K562 (cell line): ENCODE results near the gene ITGAL. TPM values are rescaled to one million over a fixed set of nuclear protein-coding genes. Genes with fewer than 3 reads are reported as not detected.

Source experiments
- ARID3A ChIP-seq: IDR thresholded peaks from 2 replicates; pipeline ENCODE4 v1.6.1; 2012; ENCODE audit warnings: low read depth, low read length, improper control_type of control experiment, borderline replicate concordance
- CHCHD3 ChIP-seq: fragments of 250-450 bp; sonication (Bioruptor Pico); IDR thresholded peaks from 2 replicates; pipeline ENCODE4 v2.1.2; 2022; ENCODE audit warnings: mild to moderate bottlenecking
- CHD7 ChIP-seq: fragments of 200-600 bp; sonication (generic); IDR thresholded peaks from one replicate; pipeline ENCODE4 v1.6.1; 2012; ENCODE audit warnings: mild to moderate bottlenecking, low read depth, low read length, inconsistent platforms
- NEUROD1 ChIP-seq: fragments of 150-350 bp; IDR thresholded peaks from 2 replicates; pipeline ENCODE4 v1.6.1; 2014; ENCODE audit warnings: borderline replicate concordance, low read length, low read depth; ENCODE audit not compliant: partially characterized antibody
- POLR3A ChIP-seq: IDR thresholded peaks from 2 replicates; pipeline ENCODE4 v1.6.1; 2011; ENCODE audit warnings: borderline replicate concordance, mild to moderate bottlenecking, moderate library complexity; ENCODE audit not compliant: insufficient read length, insufficient read depth; ENCODE audit errors: extremely low read depth
- RFX1 ChIP-seq: fragments of 450-650 bp; IDR thresholded peaks from 2 replicates; pipeline ENCODE4 v1.6.1; 2016; ENCODE audit warnings: mild to moderate bottlenecking, moderate library complexity
- ZFP1 ChIP-seq: fragments of 450-650 bp; formaldehyde crosslinking; IDR thresholded peaks from 2 replicates; pipeline ENCODE4 v1.4.0; 2020; ENCODE audit warnings: mild to moderate bottlenecking, mixed read lengths
- ZFX ChIP-seq: sonication (generic); formaldehyde crosslinking; IDR thresholded peaks from 2 replicates; pipeline ENCODE4 v1.8.0; 2022; ENCODE audit warnings: mild to moderate bottlenecking, missing genetic modification reagents, moderate library complexity
- ZMIZ1 ChIP-seq, 2 experiments: fragments of 150-350 bp in 1 of 2; IDR thresholded peaks; 2 replicates each; pipeline ENCODE4 v1.6.1; 2012 to 2016; ENCODE audit warnings: low read depth in 2 of 2, low read length in 2 of 2, mild to moderate bottlenecking in 1 of 2, moderate library complexity in 1 of 2
- ZNF324 ChIP-seq: fragments of 250-450 bp; sonication (Bioruptor Pico); IDR thresholded peaks from 2 replicates; pipeline ENCODE4 v1.4.0; 2020; ENCODE audit warnings: mild to moderate bottlenecking
- polyA plus RNA-seq, 8 experiments: library from polyadenylated mRNA; depleted of rRNA in 4 of 8; stranded (reverse) in 5 of 8; unstranded in 3 of 8; fragments of >200 nt; fragmentation: Nextera tagmentation in 2 of 8; fragmentation: Illumina TruSeq in 1 of 8; extraction: Ambion mirVana in 2 of 8; extraction: Trizol in 1 of 8; gene quantifications; 2 replicates each; pipeline versions ENCODE4 v1.2.1 to v1.2.3, GENCODE V29; 2011 to 2014; ENCODE audit warnings: inconsistent platforms in 1 of 8, missing spikeins in 1 of 8
- total RNA-seq, 7 experiments: library from RNA; depleted of rRNA in 6 of 7; stranded (reverse); fragments of >200 nt in 6 of 7; fragmentation: Illumina TruSeq in 2 of 7; extraction: Trizol in 2 of 7; gene quantifications; 2 replicates each; pipeline versions ENCODE4 v1.2.1 to v1.2.3, GENCODE V29; 2011 to 2021; ENCODE audit warnings: low replicate concordance in 1 of 7

ITGAL gene
- total and polyA plus RNA-seq, 9 of the 15 experiments (the other 6 are each of a cell fraction or from before 2014, with no cell fraction given), result 0.01 to 0.53 TPM; not detected in 7

GRCh38 chr16:30534368-30535105, 62.0 kb downstream of the ITGAL start, which contains the start of gene ZNF747 (continued):
- TF ChIP-seq ZFX (CRISPR knock-in tag) (peak; percentile 98), CHD7 (no peak), ZMIZ1 (IDR thresholded peaks at IDR 0.05; ENCODE audit: low read depth in 2 of 2, low read length in 2 of 2) (no peak), ZNF324 (CRISPR knock-in tag) (no peak), RFX1 (no peak), CHCHD3 (CRISPR knock-in tag) (no peak), POLR3A (no peak), ZFP1 (CRISPR knock-in tag) (no peak), ARID3A (no peak), NEUROD1 (no peak)
